ENCODE data around the gene CGGBP1.
"Not testable (repeated sequence)": the region's sequence is repeated elsewhere in the genome, so short reads cannot be mapped to it uniquely, and the experiment has no call there.

The CGGBP1 gene

GRCh38 chr3:88034491-88035275 is 24.1 kb downstream of the CGGBP1 start:
- no peak for DNase-seq (ENCODE audit: low read depth in 2 of 2, low spot score in 1 of 2)

GRCh38 chr3:88033808-88034207 is 25.0 kb downstream of the CGGBP1 start:
- no peak for DNase-seq (ENCODE audit: low read depth in 2 of 2, low spot score in 1 of 2)

- DNase-seq (ENCODE audit: low read depth in 2 of 2, low spot score in 1 of 2), result no peak
Measured at GRCh38 chr3:88033079-88033478, 25.7 kb downstream of the CGGBP1 start.

GRCh38 chr3:88032245-88032644 is 26.6 kb downstream of the CGGBP1 start:
- no peak for DNase-seq (ENCODE audit: low read depth in 2 of 2, low spot score in 1 of 2)

- DNase-seq (ENCODE audit: low read depth in 2 of 2, low spot score in 1 of 2), result no peak
Measured at GRCh38 chr3:88031642-88032077, 27.1 kb downstream of the CGGBP1 start.

- no peak for DNase-seq (ENCODE audit: low read depth in 2 of 2, low spot score in 1 of 2)
Measured at GRCh38 chr3:88030210-88030609, 28.6 kb downstream of the CGGBP1 start.

- DNase-seq (ENCODE audit: low read depth in 2 of 2, low spot score in 1 of 2), result no peak
Measured at GRCh38 chr3:88028876-88029275, 29.9 kb downstream of the CGGBP1 start.

- no peak for DNase-seq (ENCODE audit: low read depth in 2 of 2, low spot score in 1 of 2)
Measured at GRCh38 chr3:88025001-88025552, 33.7 kb downstream of the CGGBP1 start.

GRCh38 chr3:88019024-88019423 is 39.8 kb downstream of the CGGBP1 start:
- no peak for DNase-seq (ENCODE audit: low read depth in 2 of 2, low spot score in 1 of 2)

- DNase-seq (ENCODE audit: low read depth in 2 of 2, low spot score in 1 of 2), result not testable (repeated sequence)
Measured at GRCh38 chr3:88015656-88016055, 43.1 kb downstream of the CGGBP1 start.

- no peak for DNase-seq (ENCODE audit: low read depth in 2 of 2, low spot score in 1 of 2)
Measured at GRCh38 chr3:88013592-88013991, 45.2 kb downstream of the CGGBP1 start.

- DNase-seq (ENCODE audit: low read depth in 2 of 2, low spot score in 1 of 2), result no peak
Measured at GRCh38 chr3:88010810-88011209, 48.0 kb downstream of the CGGBP1 start.

- no peak for DNase-seq (ENCODE audit: low read depth in 2 of 2, low spot score in 1 of 2)
Measured at GRCh38 chr3:88009066-88009465, 49.7 kb downstream of the CGGBP1 start.

GRCh38 chr3:88005066-88005465 is 53.7 kb downstream of the CGGBP1 start:
- no peak for DNase-seq (ENCODE audit: low read depth in 2 of 2, low spot score in 1 of 2)

GRCh38 chr3:88003115-88003755 is 55.6 kb downstream of the CGGBP1 start:
- no peak for DNase-seq (ENCODE audit: low read depth in 2 of 2, low spot score in 1 of 2)

GRCh38 chr3:88002448-88002847 is 56.4 kb downstream of the CGGBP1 start:
- DNase-seq (ENCODE audit: low read depth in 2 of 2, low spot score in 1 of 2), result no peak
